GM21717 (cell line): ENCODE results near the gene PLAC9.

ENCODE experiments used
- ATAC-seq: cut with Tn5 transposase; IDR thresholded peaks from one replicate; pipeline ENCODE4 v1.9.1; 2021; ENCODE audit warnings: mild to moderate bottlenecking, moderate library complexity; ENCODE audit not compliant: unreplicated experiment

PLAC9 gene

GRCh38 chr10:80177781-80178636, 45.5 kb downstream of the PLAC9 start:
- no peak for ATAC-seq

GRCh38 chr10:80182986-80183385, 50.5 kb downstream of the PLAC9 start:
- ATAC-seq: no peak

GRCh38 chr10:80183436-80183835, 50.9 kb downstream of the PLAC9 start:
- ATAC-seq: no peak

- ATAC-seq: no peak
Observed at GRCh38 chr10:80184291-80184690, 51.8 kb downstream of the PLAC9 start.

- ATAC-seq: no peak
Observed at GRCh38 chr10:80185578-80186299, 53.2 kb downstream of the PLAC9 start.

GRCh38 chr10:80186364-80187012, 54.0 kb downstream of the PLAC9 start:
- ATAC-seq: no peak

- ATAC-seq: no peak
Observed at GRCh38 chr10:80187060-80187459, 54.5 kb downstream of the PLAC9 start.

GRCh38 chr10:80187465-80188409, 55.2 kb downstream of the PLAC9 start:
- ATAC-seq: peak; percentile 91

GRCh38 chr10:80188713-80189112, 56.2 kb downstream of the PLAC9 start:
- no peak for ATAC-seq

GRCh38 chr10:80191589-80192270, 59.2 kb downstream of the PLAC9 start:
- no peak for ATAC-seq

- ATAC-seq: no peak
Observed at GRCh38 chr10:80192553-80192952, 60.0 kb downstream of the PLAC9 start.

GRCh38 chr10:80194373-80195045, 62.0 kb downstream of the PLAC9 start:
- ATAC-seq: no peak
